Measurements from ENCODE around the gene DCAF6.

GRCh38 chr1:167898578-167899222 lies 37.8 kb upstream of the DCAF6 start:
- TF ChIP-seq CTCF (IDR thresholded peaks at IDR 0.05; ENCODE audit: low read length) (no peak), EZH2 (IDR thresholded peaks at IDR 0.05; ENCODE audit: borderline replicate concordance, low read length) (no peak)
